HG02885 (cell line): ENCODE results near the gene ATP5PD.

Experiments
- ATAC-seq: cut with Tn5 transposase; IDR thresholded peaks from one replicate; pipeline ENCODE4 v1.9.1; 2021; ENCODE audit warnings: mild to moderate bottlenecking; ENCODE audit not compliant: unreplicated experiment, poor library complexity

The ATP5PD gene

GRCh38 chr17:75001915-75002843, 44.6 kb downstream of the ATP5PD start:
- ATAC-seq: no peak

- ATAC-seq: no peak
Measured at GRCh38 chr17:74999523-74999922, 47.2 kb downstream of the ATP5PD start.

GRCh38 chr17:74998783-74999182, 48.0 kb downstream of the ATP5PD start:
- no peak for ATAC-seq

DNA sequence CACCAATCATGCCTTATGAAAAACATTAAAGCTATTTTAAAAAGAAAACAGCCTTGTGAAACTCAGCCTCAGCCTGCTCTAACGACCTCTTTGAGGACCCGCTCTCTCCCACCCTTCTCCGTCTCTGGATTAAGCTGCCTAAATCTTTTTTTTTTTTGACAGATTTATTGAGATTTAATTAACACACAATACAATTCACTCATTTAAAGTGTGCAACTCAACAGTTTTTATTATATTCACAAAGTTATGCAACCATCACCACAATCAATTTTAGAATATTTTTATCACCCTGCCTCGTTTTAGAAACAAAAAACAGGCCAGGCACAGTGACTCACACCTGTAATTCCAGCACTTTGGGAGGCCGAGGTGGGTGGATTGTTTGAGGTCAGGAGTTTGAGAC, 50.9 kb downstream of the ATP5PD start:
- ATAC-seq: no peak

DNA sequence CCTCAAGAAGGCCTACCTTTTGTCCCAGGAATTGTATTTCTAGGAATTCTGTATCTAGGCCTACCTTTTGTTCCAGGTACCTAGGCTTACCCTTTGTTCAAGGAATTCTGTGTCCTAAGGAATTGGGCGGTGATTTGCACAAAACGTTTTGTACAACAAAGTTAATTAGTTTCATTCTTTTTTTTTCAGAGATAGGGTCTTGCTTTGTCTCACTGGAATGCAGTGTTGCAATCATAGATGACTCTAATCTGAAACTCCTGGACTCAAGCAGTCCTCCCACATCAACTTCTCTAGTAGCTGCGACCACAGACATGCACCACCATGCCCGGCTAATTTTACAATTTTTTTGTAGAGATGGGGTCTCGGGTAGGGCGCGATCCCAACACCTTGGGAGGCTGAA, 52.3 kb downstream of the ATP5PD start:
- ATAC-seq: no peak

- ATAC-seq: no peak
Measured at GRCh38 chr17:74992223-74992622, 54.5 kb downstream of the ATP5PD start.

- ATAC-seq: no peak
Measured at GRCh38 chr17:74990581-74991105, 56.1 kb downstream of the ATP5PD start.
